22Rv1 (cell line): ENCODE results near the gene STMN1.

Experiments used
- H3K27ac ChIP-seq: fragments of 450-650 bp; 2 replicates; pipeline ENCODE4 v1.5.1; 2017
- CTCF ChIP-seq: fragments of 450-650 bp; IDR thresholded peaks from 2 replicates; pipeline ENCODE4 v1.5.1; 2017; ENCODE audit warnings: mild to moderate bottlenecking
- ZFX ChIP-seq: fragments of 450-650 bp; IDR thresholded peaks from 2 replicates; pipeline ENCODE4 v1.6.1; 2017; ENCODE audit warnings: antibody characterized with exemption, borderline replicate concordance

STMN1 gene

DNA sequence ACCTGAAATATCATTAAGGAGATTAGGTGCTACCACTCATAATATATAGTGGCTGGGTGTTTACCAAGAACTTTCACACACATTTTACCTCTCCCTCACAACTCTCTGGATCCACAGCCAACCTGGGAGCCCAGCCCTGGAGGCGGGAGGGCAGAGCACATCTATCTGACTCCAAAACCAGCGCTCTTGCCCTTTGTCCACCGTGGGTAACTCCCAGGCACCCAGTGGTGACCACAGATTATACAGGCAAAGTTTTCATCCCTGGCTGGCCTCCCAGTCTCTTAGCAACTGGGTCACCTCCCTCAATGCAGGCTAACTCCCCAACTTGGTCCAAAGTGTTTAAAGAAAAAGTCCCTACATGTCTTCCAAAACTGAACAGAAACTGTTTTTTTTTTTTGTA lies 33.1 kb downstream of the STMN1 start:
- no peak for TF ChIP-seq CTCF
- no peak for TF ChIP-seq ZFX
- no peak overlapping the region for H3K27ac ChIP-seq

GRCh38 chr1:25872713-25873112 lies 33.5 kb downstream of the STMN1 start:
- no peak for TF ChIP-seq CTCF
- TF ChIP-seq ZFX, result no peak
- no peak overlapping the region for H3K27ac ChIP-seq

GRCh38 chr1:25871704-25872494 lies 34.3 kb downstream of the STMN1 start:
- TF ChIP-seq CTCF (no peak), ZFX (no peak)
- no peak overlapping the region for H3K27ac ChIP-seq

DNA sequence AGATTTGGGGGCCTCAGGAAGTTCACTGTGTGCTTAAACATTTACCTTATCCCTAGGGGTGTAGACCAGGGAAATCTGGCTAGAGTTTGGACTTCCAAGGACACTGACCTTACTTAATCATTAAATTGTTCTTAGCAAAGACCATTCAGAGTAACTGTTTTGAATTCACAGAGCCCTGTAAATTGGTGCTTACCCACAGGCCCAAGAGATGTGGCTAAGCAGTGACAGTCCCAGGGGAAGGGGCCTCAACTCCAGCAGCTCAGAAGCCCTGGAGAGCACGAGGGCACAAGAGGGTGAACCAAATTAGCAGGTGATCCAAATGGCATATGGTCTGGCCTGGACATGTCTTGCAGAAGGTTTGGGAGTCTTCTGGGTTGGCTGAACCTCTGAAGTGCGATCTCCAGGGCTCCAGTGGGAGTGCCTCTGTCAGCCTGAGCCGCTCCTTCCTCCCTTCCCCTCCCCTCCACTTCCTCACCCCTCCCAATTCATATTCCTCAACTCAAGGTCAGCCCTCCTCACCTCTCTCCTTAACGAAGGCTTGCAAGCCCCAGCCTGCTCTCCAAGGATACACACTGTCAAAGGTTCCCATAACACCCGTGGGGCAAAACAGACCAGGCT lies 35.0 kb downstream of the STMN1 start:
- no peak overlapping the region for H3K27ac ChIP-seq
- TF ChIP-seq ZFX (no peak), CTCF (no peak)

DNA sequence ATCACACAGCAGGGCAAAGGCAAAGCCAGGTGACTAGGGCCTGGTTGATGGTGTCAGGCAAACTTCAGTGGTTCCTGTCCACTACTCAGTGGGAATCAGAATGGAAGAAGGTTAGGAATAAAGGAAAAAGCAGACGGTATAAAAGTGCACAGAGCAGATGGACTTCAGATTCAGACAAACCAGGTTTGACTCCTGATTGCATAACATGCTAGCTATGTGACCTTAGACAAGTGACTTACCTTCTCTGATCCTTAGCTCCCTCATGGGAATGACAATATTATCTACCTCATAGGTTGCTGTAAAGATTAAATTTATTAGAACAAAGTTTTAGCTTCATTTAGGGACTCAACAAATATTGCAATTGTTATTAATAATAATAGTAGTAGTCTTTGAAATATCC lies 35.6 kb downstream of the STMN1 start:
- no peak for TF ChIP-seq CTCF
- no peak for TF ChIP-seq ZFX
- H3K27ac ChIP-seq, result no peak overlapping the region

DNA sequence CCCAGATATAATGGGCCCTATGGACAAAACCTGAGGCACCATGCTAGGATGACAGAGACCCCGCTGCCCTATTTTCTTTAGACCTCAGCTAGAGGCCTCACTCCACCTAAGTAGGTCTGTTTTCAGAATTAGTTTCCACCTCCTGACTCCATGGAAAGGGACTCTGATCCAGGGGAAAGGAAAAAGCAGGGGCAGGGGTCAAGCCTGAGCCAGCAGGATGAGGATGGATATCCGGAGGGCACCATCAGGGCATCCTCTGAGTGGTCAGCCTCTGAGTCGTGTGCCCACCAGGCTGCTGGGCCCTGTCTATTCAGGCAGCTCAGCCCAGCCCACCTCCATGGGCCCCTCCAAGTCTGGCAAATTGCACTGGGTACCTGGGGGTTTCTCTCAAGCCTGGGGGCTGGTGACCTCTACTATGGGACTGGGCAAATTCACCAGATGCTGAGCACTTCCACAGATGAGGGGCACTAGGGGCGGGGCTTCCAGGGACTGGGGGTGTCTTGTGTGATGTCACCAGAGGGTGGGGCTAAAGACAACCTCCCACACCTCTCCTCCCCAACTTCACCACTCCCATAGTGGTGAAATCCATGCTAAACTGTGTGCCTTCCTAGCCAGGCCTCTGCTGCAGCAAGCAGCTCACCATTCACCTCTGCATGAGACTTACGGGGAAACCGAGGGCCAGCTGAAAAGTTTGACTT lies 36.2 kb downstream of the STMN1 start:
- H3K27ac ChIP-seq, result no peak overlapping the region
- TF ChIP-seq ZFX (no peak), CTCF (no peak)
